Lower lobe of right lung (tissue), 2 donors: ENCODE measurements around the gene SPIC. TPM values are rescaled to one million over a fixed set of nuclear protein-coding genes. Genes with fewer than 3 reads are reported as not detected.

Source experiments
- ATAC-seq, 2 donors: fragments of 200-7000 bp; cut with Tn5 transposase; one replicate each; pipeline ENCODE4 v1.9.1; 2020 to 2022; ENCODE audit warnings: mild to moderate bottlenecking in 2 of 2, moderate library complexity in 2 of 2
- DNase-seq: peaks from one replicate; pipeline ENCODE4 v3.0.0-alpha.2; 2020
- H3K27ac ChIP-seq: fragments of 200-600 bp; one replicate; pipeline ENCODE4 v1.8.0; 2022
- H3K27me3 ChIP-seq: fragments of 200-600 bp; one replicate; pipeline ENCODE4 v1.8.0; 2022; ENCODE audit warnings: low read depth
- H3K36me3 ChIP-seq: fragments of 200-600 bp; one replicate; pipeline ENCODE4 v1.8.0; 2022; ENCODE audit warnings: mild to moderate bottlenecking
- H3K4me1 ChIP-seq: fragments of 200-600 bp; one replicate; pipeline ENCODE4 v1.8.0; 2022
- H3K4me3 ChIP-seq: fragments of 200-600 bp; one replicate; pipeline ENCODE4 v1.8.0; 2022; ENCODE audit warnings: mild to moderate bottlenecking
- H3K9me3 ChIP-seq: fragments of 200-600 bp; one replicate; pipeline ENCODE4 v1.8.0; 2022
- intact Hi-C: fragments of 100-400 bp; cut with DNase I; formaldehyde crosslinking; loops from one replicate; pipeline ENCODE4 v1.11.0; 2022
- total RNA-seq: library from RNA; stranded (reverse); fragmentation: NEBNext Ultra II Directional; extraction: Animal tissue kit (Norgen Biotek cat#: 25700); gene quantifications from one replicate; pipeline ENCODE4 v1.2.1, GENCODE V29; 2021
- TF ChIP-seq, protein P1 (sequence below): fragments of 200-600 bp; IDR thresholded peaks from one replicate; pipeline ENCODE4 v1.8.0; 2022; ENCODE audit warnings: antibody characterized with exemption, mild to moderate bottlenecking
- donor health status: DM: no; HTN: yes; CAD: no; lungs with severe emphysema.

SPIC gene
- total RNA-seq, 1 donor from 2014 or later, result not detected

DNA sequence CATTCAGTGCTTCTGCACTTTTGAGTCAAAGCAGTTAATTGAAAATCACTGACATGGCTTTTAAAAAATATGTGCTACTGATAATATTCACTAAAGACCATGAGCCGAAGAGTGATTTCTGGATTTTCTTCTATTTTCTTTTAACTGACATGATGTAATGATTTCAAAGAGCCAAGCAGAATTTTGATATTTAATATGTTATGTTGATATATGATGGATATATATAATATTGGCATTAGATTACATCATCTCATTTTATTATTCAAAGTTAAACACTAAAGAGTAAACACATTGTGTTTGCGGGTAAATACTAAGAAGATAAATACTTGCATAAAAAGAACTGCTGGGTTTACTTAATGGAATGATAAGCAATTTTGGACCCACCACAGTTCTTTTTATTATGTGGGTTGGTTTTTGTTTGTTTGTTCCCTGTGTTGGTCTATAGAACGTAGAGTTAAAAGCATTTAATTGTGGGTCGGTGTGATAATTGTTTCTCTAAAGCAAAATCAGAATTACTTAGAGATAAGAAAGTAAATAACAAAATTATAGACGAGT, 692 bp downstream of the SPIC start:
- TF ChIP-seq, protein P1, sequence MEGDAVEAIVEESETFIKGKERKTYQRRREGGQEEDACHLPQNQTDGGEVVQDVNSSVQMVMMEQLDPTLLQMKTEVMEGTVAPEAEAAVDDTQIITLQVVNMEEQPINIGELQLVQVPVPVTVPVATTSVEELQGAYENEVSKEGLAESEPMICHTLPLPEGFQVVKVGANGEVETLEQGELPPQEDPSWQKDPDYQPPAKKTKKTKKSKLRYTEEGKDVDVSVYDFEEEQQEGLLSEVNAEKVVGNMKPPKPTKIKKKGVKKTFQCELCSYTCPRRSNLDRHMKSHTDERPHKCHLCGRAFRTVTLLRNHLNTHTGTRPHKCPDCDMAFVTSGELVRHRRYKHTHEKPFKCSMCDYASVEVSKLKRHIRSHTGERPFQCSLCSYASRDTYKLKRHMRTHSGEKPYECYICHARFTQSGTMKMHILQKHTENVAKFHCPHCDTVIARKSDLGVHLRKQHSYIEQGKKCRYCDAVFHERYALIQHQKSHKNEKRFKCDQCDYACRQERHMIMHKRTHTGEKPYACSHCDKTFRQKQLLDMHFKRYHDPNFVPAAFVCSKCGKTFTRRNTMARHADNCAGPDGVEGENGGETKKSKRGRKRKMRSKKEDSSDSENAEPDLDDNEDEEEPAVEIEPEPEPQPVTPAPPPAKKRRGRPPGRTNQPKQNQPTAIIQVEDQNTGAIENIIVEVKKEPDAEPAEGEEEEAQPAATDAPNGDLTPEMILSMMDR, result no peak
- no peaks in the 10 kb centered on the region for H3K36me3 ChIP-seq
- intact Hi-C loops, result no loop called here
- no peak overlapping the region for H3K4me3 ChIP-seq
- H3K27ac ChIP-seq, result no peak overlapping the region
- DNase-seq (no peak), ATAC-seq (no peak)
- no peaks in the 10 kb centered on the region for H3K27me3 ChIP-seq
- no peaks in the 10 kb centered on the region for H3K9me3 ChIP-seq
- H3K4me1 ChIP-seq, result no peaks in the 10 kb centered on the region

DNA sequence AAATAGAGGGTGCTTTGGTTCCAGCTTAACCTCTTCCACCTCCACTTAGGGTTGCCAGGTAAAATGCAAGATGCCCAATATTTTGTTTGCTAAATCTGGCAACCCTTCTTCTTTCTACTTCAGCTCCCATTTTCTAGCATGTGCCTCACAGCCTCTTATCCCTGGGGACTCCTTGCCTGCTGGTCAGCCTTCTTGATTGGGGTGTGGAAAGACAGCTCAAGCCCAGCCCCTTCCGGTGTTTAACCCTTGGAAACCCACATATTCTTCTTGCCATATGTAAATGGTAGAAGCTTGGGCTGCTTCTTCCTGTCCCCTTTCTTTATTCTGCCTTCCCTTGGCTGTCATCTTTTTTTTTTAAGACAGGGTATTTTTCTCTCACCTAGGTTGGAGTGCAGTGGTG, 5.7 kb downstream of the SPIC start:
- H3K9me3 ChIP-seq, result no peaks in the 10 kb centered on the region
- H3K27ac ChIP-seq, result no peak overlapping the region
- intact Hi-C loops, result no loop called here
- H3K4me1 ChIP-seq, result peaks cover 4% of the 10 kb centered on the region
- TF ChIP-seq, protein P1, result no peak
- no peaks in the 10 kb centered on the region for H3K36me3 ChIP-seq
- no peaks in the 10 kb centered on the region for H3K27me3 ChIP-seq
- DNase-seq (no peak), ATAC-seq (no peak)
- H3K4me3 ChIP-seq, result no peak overlapping the region

DNA sequence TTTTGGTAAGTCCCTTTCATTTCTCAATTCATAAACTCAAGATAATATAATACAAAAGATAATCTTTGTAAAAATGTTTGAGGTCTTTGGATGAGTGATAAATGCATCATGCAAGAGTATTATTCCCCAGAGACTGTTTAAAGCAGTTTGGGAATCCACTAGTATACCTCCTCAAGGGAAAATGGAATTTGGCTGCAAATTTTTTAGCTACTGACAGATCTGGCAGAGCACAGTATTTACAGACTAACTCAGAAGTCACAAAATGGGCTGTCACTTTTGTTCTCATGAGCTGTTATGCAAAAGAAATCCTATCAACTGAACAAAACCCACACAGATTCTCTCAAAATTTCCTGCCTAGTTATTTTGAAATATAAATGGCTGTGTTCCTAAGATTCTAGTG, 9.9 kb downstream of the SPIC start:
- no peak overlapping the region for H3K4me3 ChIP-seq
- ATAC-seq (no peak), DNase-seq (no peak)
- intact Hi-C loops, result no loop called here
- TF ChIP-seq, protein P1, result no peak
- peaks cover 4% of the 10 kb centered on the region for H3K4me1 ChIP-seq
- no peaks in the 10 kb centered on the region for H3K36me3 ChIP-seq
- H3K9me3 ChIP-seq, result no peaks in the 10 kb centered on the region
- H3K27ac ChIP-seq, result no peak overlapping the region
- H3K27me3 ChIP-seq, result no peaks in the 10 kb centered on the region

DNA sequence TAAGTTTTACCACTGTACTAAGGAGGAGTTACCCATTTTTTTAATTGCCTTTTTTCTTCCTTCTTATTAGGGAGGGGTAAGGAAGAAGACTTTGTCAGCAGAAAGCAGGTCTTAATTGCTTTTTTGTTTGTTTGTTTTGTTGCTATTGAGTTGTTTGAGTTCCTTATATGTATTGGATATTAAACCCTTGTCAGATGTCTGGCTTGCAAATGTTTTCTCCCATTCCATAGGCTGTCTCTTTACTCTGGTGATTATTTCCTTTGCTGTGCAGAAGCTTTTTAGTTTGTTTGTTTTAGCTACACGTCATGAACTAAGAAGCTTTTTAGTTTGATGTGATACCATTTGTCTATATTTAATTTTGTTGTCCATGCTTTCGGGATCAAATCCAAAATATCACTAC, 13.3 kb downstream of the SPIC start:
- intact Hi-C loops, result no loop called here

DNA sequence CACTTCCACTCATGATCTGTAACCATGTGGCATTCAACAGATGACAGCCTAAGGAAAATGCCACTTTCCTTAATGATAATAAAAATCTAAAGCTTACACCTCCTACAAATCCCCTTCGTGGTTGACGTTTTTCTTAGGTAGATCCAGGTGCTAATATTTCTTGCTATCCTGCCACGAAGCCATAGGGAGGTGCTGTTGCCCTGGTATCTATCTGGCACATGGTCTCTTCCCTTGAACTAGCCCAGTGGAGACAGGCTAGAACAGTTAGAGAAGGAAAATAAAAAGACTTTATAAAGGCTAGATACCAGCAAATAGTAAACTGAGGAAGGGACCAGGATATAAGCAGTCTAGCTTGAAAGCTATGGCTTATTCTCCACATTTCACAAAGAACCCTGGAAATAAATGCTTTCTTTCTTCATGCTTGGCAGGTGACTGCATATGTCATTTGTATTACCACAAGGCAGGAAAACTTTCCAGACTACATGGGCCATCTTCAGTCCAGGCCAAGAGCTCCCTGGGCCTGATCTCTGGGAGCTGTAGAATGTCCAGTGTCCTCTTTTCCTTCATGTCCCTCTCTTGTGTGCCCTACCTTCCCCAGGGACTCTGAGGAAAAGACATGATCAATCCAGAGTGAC, 15.3 kb downstream of the SPIC start:
- TF ChIP-seq, protein P1, result peak; percentile 52
- Histone ChIP-seq H3K27me3 (no peaks in the 10 kb centered on the region), H3K27ac (no peak overlapping the region), H3K4me3 (no peak overlapping the region), H3K4me1 (peaks cover 4% of the 10 kb centered on the region), H3K36me3 (no peaks in the 10 kb centered on the region), H3K9me3 (no peaks in the 10 kb centered on the region)
- intact Hi-C loops, result no loop called here
- ATAC-seq (peak; percentile 80 to 93), DNase-seq (no peak)

More for the DNA sequence above, 13.3 kb downstream of the SPIC start:
- ATAC-seq (no peak), DNase-seq (no peak)
- no peaks in the 10 kb centered on the region for H3K27me3 ChIP-seq
- H3K27ac ChIP-seq, result no peak overlapping the region
- no peaks in the 10 kb centered on the region for H3K9me3 ChIP-seq
- peaks cover 4% of the 10 kb centered on the region for H3K4me1 ChIP-seq
- H3K4me3 ChIP-seq, result no peak overlapping the region
- TF ChIP-seq, protein P1, result no peak
- no peaks in the 10 kb centered on the region for H3K36me3 ChIP-seq
